Measurements from ENCODE around the gene RBBP6. TPM values are rescaled to one million over a fixed set of nuclear protein-coding genes. Genes with fewer than 3 reads are reported as not detected.

RBBP6 gene
- total and polyA plus RNA-seq, 9 of the 15 experiments (the other 6 are each of a cell fraction or from before 2014, with no cell fraction given), result 19.2 to 76.6 (median 42.7) TPM

DNA sequence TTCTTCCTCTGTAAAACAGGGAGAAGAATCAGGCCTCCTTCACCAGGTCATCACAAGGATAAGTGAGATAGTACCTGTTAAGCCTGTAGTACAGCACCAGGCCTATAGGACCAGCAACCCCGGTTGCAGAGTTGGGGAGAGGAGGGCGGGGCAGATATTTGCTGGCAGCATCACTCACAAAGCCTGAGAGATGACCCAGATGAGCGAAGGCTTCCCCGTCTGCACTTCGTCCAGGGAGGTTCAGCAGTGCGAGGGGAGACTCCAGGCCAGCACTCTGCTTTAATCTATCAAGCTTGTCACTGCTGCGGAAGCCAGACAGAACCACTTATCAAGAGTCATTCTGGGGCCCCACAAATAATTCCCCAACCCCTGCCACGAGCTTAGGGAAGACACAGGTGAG is 15.8 kb upstream of the RBBP6 start:
- ATAC-seq, result peak; percentile 83
- no TSS peak for BruUV-seq (replicated peaks)
- Histone ChIP-seq H3K79me2 (ENCODE audit: control insufficient read depth, insufficient read depth, low read length) (no peaks in the 10 kb centered on the region), H3K27me3 (ENCODE audit: control insufficient read depth in 2 of 2, insufficient read depth in 2 of 2, low read length in 2 of 2) (peaks cover 15 to 32% of the 10 kb centered on the region in 2 experiments; a peak in 4 of 5 replicates), H3K4me3 (no peak overlapping the region), H3K9me1 (ENCODE audit: control insufficient read depth, insufficient read depth, low read length) (no peaks in the 10 kb centered on the region), H3K4me2 (ENCODE audit: insufficient read depth, low read length) (no peak overlapping the region), H3K9me3 (replicated peaks; ENCODE audit: control insufficient read depth, insufficient read depth, low read depth, low read length) (no peaks in the 10 kb centered on the region), H3K4me1 (replicated peaks in 1 of 2; ENCODE audit: control insufficient read depth in 2 of 2, insufficient read depth in 2 of 2, low read length in 2 of 2) (0 out of 5 replicates have a peak, but pooled peaks cover 0 to 3% of the 10 kb centered on the region in 2 experiments), H3K9ac (ENCODE audit: insufficient read depth in 1 of 2, low read depth in 2 of 2, low read length in 2 of 2) (no peak overlapping the region), H2AFZ (ENCODE audit: low read depth, low read length) (no peak overlapping the region), H4K20me1 (replicated peaks; ENCODE audit: control insufficient read depth, insufficient read depth, low read length) (no peaks in the 10 kb centered on the region), H3K36me3 (ENCODE audit: control insufficient read depth, insufficient read depth, low read length) (no peaks in the 10 kb centered on the region), H3K27ac (ENCODE audit: extremely low read depth, low read depth, low read length) (no peak overlapping the region)
- ChIA-PET POLR2A (interaction anchor here (1.2 kb wide), 1 partner anchor 16 kb away, joined by 4 read pairs; no protein-coding TSS in a partner anchor), CTCF (ENCODE audit: low intra/inter-chr PET ratio) (interaction anchor here (0.6 kb wide), 1 partner anchor 58 kb away, joined by 3 read pairs; no protein-coding TSS in a partner anchor)
- intact Hi-C loops (cut with micrococcal nuclease), result no loop called here
- no peak for FAIRE-seq
- peak in 3 of 4 experiments; percentile 19 to 22 (median 21) for DNase-seq (ENCODE audit: extremely low read depth in 1 of 4, low spot score in 3 of 4)
- in situ Hi-C loops (cut with MboI), result no loop called here
- WGBS (ENCODE audit: insufficient coverage, low coverage, missing lambda C conversion rate), result 9% methylated on average over 8 of the region's 8 CpGs
- TF ChIP-seq, protein P1, sequence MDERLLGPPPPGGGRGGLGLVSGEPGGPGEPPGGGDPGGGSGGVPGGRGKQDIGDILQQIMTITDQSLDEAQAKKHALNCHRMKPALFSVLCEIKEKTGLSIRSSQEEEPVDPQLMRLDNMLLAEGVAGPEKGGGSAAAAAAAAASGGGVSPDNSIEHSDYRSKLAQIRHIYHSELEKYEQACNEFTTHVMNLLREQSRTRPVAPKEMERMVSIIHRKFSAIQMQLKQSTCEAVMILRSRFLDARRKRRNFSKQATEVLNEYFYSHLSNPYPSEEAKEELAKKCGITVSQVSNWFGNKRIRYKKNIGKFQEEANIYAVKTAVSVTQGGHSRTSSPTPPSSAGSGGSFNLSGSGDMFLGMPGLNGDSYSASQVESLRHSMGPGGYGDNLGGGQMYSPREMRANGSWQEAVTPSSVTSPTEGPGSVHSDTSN (CRISPR knock-in tag; IDR thresholded peaks at IDR 0.05; ENCODE audit: low read depth), result no peak
- TF ChIP-seq, protein P1 (tag; conservative IDR thresholded peaks at IDR 0.05; ENCODE audit: low read depth), result 0 out of 2 replicates have a peak, but pooled peaks have one; percentile 15
- TF ChIP-seq SRF (CRISPR knock-in tag; IDR thresholded peaks at IDR 0.05) (peak in 1 of 2 experiments; percentile 42; a peak in 1 of 4 replicates), L3MBTL2 (IDR thresholded peaks at IDR 0.05) (no peak)
